Neural progenitor cell (in vitro differentiated cells): ENCODE results near the gene CT45A1. TPM values are rescaled to one million over a fixed set of nuclear protein-coding genes. Genes with fewer than 3 reads are reported as not detected.

Source experiments
- small RNA-seq: library from RNA; depleted of rRNA; stranded (forward); fragments of <200 nt; gene quantifications from one replicate; pipeline ENCODE3, GENCODE V24; 2015
- total RNA-seq: library from RNA; depleted of rRNA; stranded (reverse); fragments of >200 nt; gene quantifications from 2 replicates; pipeline ENCODE4 v1.2.3, GENCODE V29; 2015; ENCODE audit warnings: low replicate concordance

The CT45A1 gene
- total RNA-seq, 1 donor from 2014 or later, result not detected

Small RNA genes within 50 kb of the gene (small RNA-seq; reads per million reads assigned to genes)
- not detected for gene AC240442.1

Other genes starting within 250 kb of the CT45A1 start
- gene INTS6L, start 193.0 kb upstream of the CT45A1 start, total RNA-seq, result 10.4 and 18.3 TPM in 2 replicates
- gene CT45A3, start 54.6 kb downstream of the CT45A1 start, total RNA-seq, result not detected in 2 replicates
- not detected in 2 replicates for gene CT45A5, start 71.9 kb downstream of the CT45A1 start, total RNA-seq
- gene CT45A6, start 89.1 kb downstream of the CT45A1 start, total RNA-seq, result not detected in 2 replicates
- gene CT45A2, start 106.4 kb downstream of the CT45A1 start, total RNA-seq, result not detected in 2 replicates
- not detected in 2 replicates for gene CT45A7, start 123.6 kb downstream of the CT45A1 start, total RNA-seq
- gene CT45A8, start 140.9 kb downstream of the CT45A1 start, total RNA-seq, result not detected in 2 replicates
- not detected in 2 replicates for gene CT45A9, start 158.2 kb downstream of the CT45A1 start, total RNA-seq
- not detected in 2 replicates for gene CT45A10, start 179.8 kb downstream of the CT45A1 start, total RNA-seq
- gene SAGE1, start 180.1 kb downstream of the CT45A1 start, total RNA-seq, result not detected in 2 replicates